ENCODE results near the gene KAT8.

GRCh38 chr16:31108035-31108793 lies 9.2 kb upstream of the KAT8 start, which contains the start of gene BCKDK:
- TF ChIP-seq ZNF232 (CRISPR knock-in tag; IDR thresholded peaks at IDR 0.05), result no peak
- peak; percentile 82 for TF ChIP-seq ZFX (CRISPR knock-in tag; IDR thresholded peaks at IDR 0.05)
- TF ChIP-seq TAF15 (IDR thresholded peaks at IDR 0.05; ENCODE audit: low read depth, low read length), result no peak
- TF ChIP-seq LARP7 (IDR thresholded peaks at IDR 0.05), result 0 out of 2 replicates have a peak, but pooled peaks have one; percentile 23
- TF ChIP-seq, protein P1, sequence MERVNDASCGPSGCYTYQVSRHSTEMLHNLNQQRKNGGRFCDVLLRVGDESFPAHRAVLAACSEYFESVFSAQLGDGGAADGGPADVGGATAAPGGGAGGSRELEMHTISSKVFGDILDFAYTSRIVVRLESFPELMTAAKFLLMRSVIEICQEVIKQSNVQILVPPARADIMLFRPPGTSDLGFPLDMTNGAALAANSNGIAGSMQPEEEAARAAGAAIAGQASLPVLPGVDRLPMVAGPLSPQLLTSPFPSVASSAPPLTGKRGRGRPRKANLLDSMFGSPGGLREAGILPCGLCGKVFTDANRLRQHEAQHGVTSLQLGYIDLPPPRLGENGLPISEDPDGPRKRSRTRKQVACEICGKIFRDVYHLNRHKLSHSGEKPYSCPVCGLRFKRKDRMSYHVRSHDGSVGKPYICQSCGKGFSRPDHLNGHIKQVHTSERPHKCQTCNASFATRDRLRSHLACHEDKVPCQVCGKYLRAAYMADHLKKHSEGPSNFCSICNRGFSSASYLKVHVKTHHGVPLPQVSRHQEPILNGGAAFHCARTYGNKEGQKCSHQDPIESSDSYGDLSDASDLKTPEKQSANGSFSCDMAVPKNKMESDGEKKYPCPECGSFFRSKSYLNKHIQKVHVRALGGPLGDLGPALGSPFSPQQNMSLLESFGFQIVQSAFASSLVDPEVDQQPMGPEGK (CRISPR knock-in tag; IDR thresholded peaks at IDR 0.05; ENCODE audit: borderline replicate concordance), result no peak
- no peak for TF ChIP-seq JUND (IDR thresholded peaks at IDR 0.05; ENCODE audit: borderline replicate concordance, low read depth, low read length)
- no peak; the same call in 2 of the 3 replicates for TF ChIP-seq JUND (tag; IDR thresholded peaks at IDR 0.05; ENCODE audit: borderline replicate concordance, low read depth, low read length)
- TF ChIP-seq HIVEP1 (CRISPR knock-in tag; IDR thresholded peaks at IDR 0.05), result no peak
- no peak for TF ChIP-seq JUN (IDR thresholded peaks at IDR 0.05; ENCODE audit: borderline replicate concordance, low read depth, low read length)
- TF ChIP-seq JUN (CRISPR knock-in tag; IDR thresholded peaks at IDR 0.05; ENCODE audit: borderline replicate concordance), result no peak
- no peak for TF ChIP-seq ZC3H11A (IDR thresholded peaks at IDR 0.05; ENCODE audit: low read depth, low read length)
- no peak for TF ChIP-seq ETV6 (IDR thresholded peaks at IDR 0.05; ENCODE audit: borderline replicate concordance in 1 of 2, low read depth in 2 of 2, low read length in 1 of 2)
- no peak for TF ChIP-seq ETV6 (CRISPR knock-in tag; IDR thresholded peaks at IDR 0.05; ENCODE audit: borderline replicate concordance)
- no peak for TF ChIP-seq BRCA1 (IDR thresholded peaks at IDR 0.05)
- no peak for TF ChIP-seq BRCA1 (CRISPR knock-in tag; IDR thresholded peaks at IDR 0.05)
